NCI-H2081 (cell line): ENCODE data around the gene ZNRF4.

Experiments used
- DNase-seq, 2 experiments: peaks; one replicate each; lab custom pipeline; 2025; lab: John Stamatoyannopoulos, UW

The ZNRF4 gene

GRCh38 chr19:5504114-5504513, 48.9 kb downstream of the ZNRF4 start:
- DNase-seq, result no peak
